Astrocyte (in vitro differentiated cells and primary cell): ENCODE measurements around the gene KIF5A. TPM values are rescaled to one million over a fixed set of nuclear protein-coding genes. Genes with fewer than 3 reads are reported as not detected.

Experiments used
- DNase-seq: peaks from one replicate; pipeline ENCODE4 v3.0.0-alpha.2; 2010; ENCODE audit warnings: low read depth
- FAIRE-seq: peaks from 2 replicates; lab custom pipeline; 2011; peaks lifted over from hg19 to GRCh38; lab: Jason Lieb, UNC
- H2AFZ ChIP-seq: 2 replicates; pipeline ENCODE4 v1.6.0; 2012; ENCODE audit warnings: low read depth, low read length, inconsistent platforms
- H3K27ac ChIP-seq: 2 replicates; pipeline ENCODE4 v1.5.1; 2011; ENCODE audit warnings: low read depth, low read length, inconsistent platforms
- H3K27me3 ChIP-seq: 2 replicates; pipeline ENCODE4 v1.6.0; 2011; ENCODE audit warnings: low read length, inconsistent platforms; ENCODE audit not compliant: insufficient read depth
- H3K36me3 ChIP-seq: 2 replicates; pipeline ENCODE4 v1.5.1; 2011; ENCODE audit warnings: low read length, inconsistent platforms; ENCODE audit not compliant: insufficient read depth
- H3K4me1 ChIP-seq: 2 replicates; pipeline ENCODE4 v1.5.1; 2011; ENCODE audit warnings: low read length, inconsistent platforms; ENCODE audit not compliant: insufficient read depth
- H3K4me2 ChIP-seq: 2 replicates; pipeline ENCODE4 v1.6.0; 2012; ENCODE audit warnings: low read length, inconsistent platforms
- H3K4me3 ChIP-seq: 2 replicates; pipeline ENCODE4 v1.5.1; 2011; ENCODE audit warnings: low read depth, mild to moderate bottlenecking, low read length, inconsistent platforms; ENCODE audit not compliant: insufficient read depth
- H3K79me2 ChIP-seq: 2 replicates; pipeline ENCODE4 v1.6.0; 2012; ENCODE audit warnings: mild to moderate bottlenecking, low read length, inconsistent platforms; ENCODE audit not compliant: insufficient read depth
- H3K9ac ChIP-seq: 2 replicates; pipeline ENCODE4 v1.6.0; 2012; ENCODE audit warnings: mild to moderate bottlenecking, low read length, inconsistent platforms
- H3K9me3 ChIP-seq: 2 replicates; pipeline ENCODE4 v1.5.1; 2012; ENCODE audit warnings: low read depth, mild to moderate bottlenecking, low read length, inconsistent platforms; ENCODE audit not compliant: insufficient read depth
- H4K20me1 ChIP-seq: 2 replicates; pipeline ENCODE4 v1.6.0; 2012; ENCODE audit warnings: low read length, inconsistent platforms; ENCODE audit not compliant: insufficient read depth
- H3K27ac Mint-ChIP-seq: one replicate; pipeline ENCODE4 v1.8.0; 2021; ENCODE audit warnings: mild to moderate bottlenecking, mixed read lengths; ENCODE audit not compliant: unreplicated experiment
- H3K27me3 Mint-ChIP-seq: one replicate; pipeline ENCODE4 v1.8.0; 2021; ENCODE audit warnings: low read depth, mixed read lengths; ENCODE audit not compliant: unreplicated experiment
- H3K36me3 Mint-ChIP-seq: one replicate; pipeline ENCODE4 v1.8.0; 2021; ENCODE audit warnings: low read depth, mixed read lengths; ENCODE audit not compliant: unreplicated experiment
- H3K4me1 Mint-ChIP-seq: one replicate; pipeline ENCODE4 v1.8.0; 2021; ENCODE audit warnings: low read depth, mixed read lengths; ENCODE audit not compliant: unreplicated experiment
- H3K4me3 Mint-ChIP-seq: one replicate; pipeline ENCODE4 v1.8.0; 2021; ENCODE audit warnings: mild to moderate bottlenecking, moderate library complexity, mixed read lengths; ENCODE audit not compliant: unreplicated experiment
- H3K9me3 Mint-ChIP-seq: one replicate; pipeline ENCODE4 v1.8.0; 2021; ENCODE audit warnings: mild to moderate bottlenecking, mixed read lengths; ENCODE audit not compliant: unreplicated experiment
- EZH2 ChIP-seq: IDR thresholded peaks from 2 replicates; pipeline ENCODE4 v1.6.1; 2012; ENCODE audit warnings: mild to moderate bottlenecking, low read length, inconsistent platforms; ENCODE audit not compliant: insufficient read depth
- total RNA-seq: library from RNA; stranded (reverse); gene quantifications from 2 replicates; pipeline ENCODE4 v1.2.1, GENCODE V29; 2021
- TF ChIP-seq, protein P1 (sequence below): IDR thresholded peaks from 2 replicates; pipeline ENCODE4 v1.5.1; 2011; ENCODE audit warnings: low read depth, mild to moderate bottlenecking, inconsistent platforms, low read length, moderate library complexity; ENCODE audit not compliant: insufficient read depth

The KIF5A gene
- total RNA-seq, 1 donor from 2014 or later: 7.2 TPM

DNA sequence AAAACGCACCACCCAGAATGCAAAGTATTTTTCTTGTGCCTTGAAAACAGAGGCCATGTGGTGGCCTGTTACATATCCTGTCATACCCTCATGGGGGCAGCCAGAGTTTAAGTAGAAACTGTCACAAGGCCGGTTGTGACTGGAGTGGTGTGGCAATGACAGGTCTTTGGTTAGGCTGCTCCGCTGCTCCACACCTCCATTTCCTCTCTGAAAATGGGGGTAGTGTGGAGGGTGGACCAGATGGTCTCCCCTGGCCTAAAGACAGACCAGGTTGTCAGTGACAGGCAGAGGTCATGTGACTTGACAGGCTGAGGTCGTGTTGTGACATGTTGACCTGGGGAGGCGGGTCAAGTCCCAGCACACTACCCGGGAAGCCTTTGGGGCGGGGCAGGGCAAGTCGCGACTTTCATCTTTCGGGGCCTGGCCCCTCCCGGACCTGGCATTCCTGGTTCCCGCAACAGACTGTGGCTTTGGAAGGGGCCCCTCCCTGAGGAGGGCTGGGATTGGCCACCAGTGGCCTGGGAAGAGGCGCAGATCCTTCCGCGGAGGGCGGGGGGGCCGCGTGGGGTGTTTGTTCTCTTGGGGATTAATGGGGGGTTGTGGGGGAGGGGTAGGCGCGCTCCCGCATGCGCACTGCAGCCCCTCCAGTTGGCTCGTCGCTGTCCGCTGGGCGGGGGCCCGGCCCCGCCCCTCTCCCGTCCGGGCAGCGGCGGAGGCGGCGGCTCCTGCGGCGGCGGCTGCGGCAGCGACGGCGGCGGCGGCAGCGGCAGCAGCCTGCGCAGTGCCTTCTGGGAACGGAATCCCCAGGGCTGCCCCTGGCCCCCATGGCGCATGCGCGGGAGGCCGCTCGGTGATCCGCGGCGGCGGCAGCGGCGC is 27.6 kb upstream of the KIF5A start, which contains the start of gene MBD6:
Gene MBD6, plus strand, starts transcription at position 814 of the 876 bp plus-strand sequence. CDS start 1,480 bp downstream, outside the sequence.
- no peak for TF ChIP-seq EZH2
- TF ChIP-seq, protein P1, sequence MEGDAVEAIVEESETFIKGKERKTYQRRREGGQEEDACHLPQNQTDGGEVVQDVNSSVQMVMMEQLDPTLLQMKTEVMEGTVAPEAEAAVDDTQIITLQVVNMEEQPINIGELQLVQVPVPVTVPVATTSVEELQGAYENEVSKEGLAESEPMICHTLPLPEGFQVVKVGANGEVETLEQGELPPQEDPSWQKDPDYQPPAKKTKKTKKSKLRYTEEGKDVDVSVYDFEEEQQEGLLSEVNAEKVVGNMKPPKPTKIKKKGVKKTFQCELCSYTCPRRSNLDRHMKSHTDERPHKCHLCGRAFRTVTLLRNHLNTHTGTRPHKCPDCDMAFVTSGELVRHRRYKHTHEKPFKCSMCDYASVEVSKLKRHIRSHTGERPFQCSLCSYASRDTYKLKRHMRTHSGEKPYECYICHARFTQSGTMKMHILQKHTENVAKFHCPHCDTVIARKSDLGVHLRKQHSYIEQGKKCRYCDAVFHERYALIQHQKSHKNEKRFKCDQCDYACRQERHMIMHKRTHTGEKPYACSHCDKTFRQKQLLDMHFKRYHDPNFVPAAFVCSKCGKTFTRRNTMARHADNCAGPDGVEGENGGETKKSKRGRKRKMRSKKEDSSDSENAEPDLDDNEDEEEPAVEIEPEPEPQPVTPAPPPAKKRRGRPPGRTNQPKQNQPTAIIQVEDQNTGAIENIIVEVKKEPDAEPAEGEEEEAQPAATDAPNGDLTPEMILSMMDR: no peak
- no peak for FAIRE-seq
- peaks cover 41% of the 10 kb centered on the region for H3K4me1 Mint-ChIP-seq
- peak; percentile 86 for DNase-seq
- peaks cover 60% of the 10 kb centered on the region for H3K79me2 ChIP-seq
- peak within 1 kb of the TSS; percentile 78 for H3K4me3 ChIP-seq
- peak within 1 kb of the TSS; percentile 47 for H2AFZ ChIP-seq
- H3K4me3 Mint-ChIP-seq: peak within 1 kb of the TSS; percentile 93
- no peaks in the 10 kb centered on the region for H3K27me3 Mint-ChIP-seq
- H3K4me2 ChIP-seq: peak within 1 kb of the TSS; percentile 95
- peaks cover 12% of the 10 kb centered on the region for H3K36me3 ChIP-seq
- peaks cover 52% of the 10 kb centered on the region for H3K4me1 ChIP-seq
- peaks cover 71% of the 10 kb centered on the region for H4K20me1 ChIP-seq
- H3K27me3 ChIP-seq: no peaks in the 10 kb centered on the region
- H3K9me3 Mint-ChIP-seq: no peaks in the 10 kb centered on the region
- H3K27ac ChIP-seq: peak within 1 kb of the TSS; percentile 91
- no peaks in the 10 kb centered on the region for H3K9me3 ChIP-seq
- H3K36me3 Mint-ChIP-seq: peaks cover 17% of the 10 kb centered on the region
- H3K27ac Mint-ChIP-seq: peak within 1 kb of the TSS; percentile 99
- peak within 1 kb of the TSS; percentile 85 for H3K9ac ChIP-seq

DNA sequence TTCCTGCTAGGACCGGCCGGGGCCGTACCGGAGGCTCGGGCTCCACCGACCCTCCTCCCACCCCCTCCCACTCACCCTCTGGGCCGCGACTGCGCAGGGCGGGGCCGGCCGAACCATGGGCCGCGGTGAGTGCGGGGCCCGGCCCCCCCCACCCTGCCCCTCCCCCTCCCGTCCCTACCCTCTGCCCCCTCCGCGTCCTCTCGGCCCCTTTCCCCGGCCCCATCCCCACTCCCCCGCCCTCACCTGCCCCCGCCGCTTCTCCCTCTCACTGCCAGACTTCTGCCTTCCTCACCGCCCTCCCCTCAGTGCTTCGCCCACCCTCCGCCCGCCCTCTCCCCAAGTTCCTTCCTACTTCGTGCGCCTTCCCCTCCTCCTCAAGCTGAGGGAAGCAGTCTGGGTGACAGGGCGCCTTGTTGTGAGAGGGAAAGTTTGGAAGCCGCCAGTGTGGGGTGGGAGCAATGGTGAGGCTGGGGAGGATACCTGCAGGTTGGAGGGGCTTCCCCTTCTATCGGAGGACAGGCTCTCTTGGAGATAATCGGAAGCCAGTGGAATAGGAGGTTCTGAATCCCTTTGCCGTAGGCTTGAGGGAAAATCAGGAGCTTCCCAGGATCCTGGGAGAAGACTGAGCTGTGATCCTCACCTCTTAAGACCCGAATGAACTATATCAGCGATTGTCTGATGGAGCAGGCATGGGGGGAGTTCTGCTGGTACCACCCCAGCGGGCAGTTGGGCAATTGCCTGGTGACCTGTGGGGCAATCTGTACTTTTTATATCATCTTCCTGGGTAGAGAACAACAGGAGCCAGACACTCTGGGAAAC is 26.7 kb upstream of the KIF5A start:
- H2AFZ ChIP-seq: no peak overlapping the region
- H3K4me3 Mint-ChIP-seq: peak overlapping the region; percentile 93
- no peak for FAIRE-seq
- TF ChIP-seq, protein P1: no peak
- no peak for TF ChIP-seq EZH2
- H3K4me2 ChIP-seq: peak overlapping the region; percentile 95
- peak overlapping the region; percentile 94 for H3K27ac Mint-ChIP-seq
- H3K27me3 ChIP-seq: no peaks in the 10 kb centered on the region
- H4K20me1 ChIP-seq: peaks cover 62% of the 10 kb centered on the region
- no peaks in the 10 kb centered on the region for H3K9me3 ChIP-seq
- peak overlapping the region; percentile 76 for H3K27ac ChIP-seq
- peaks cover 53% of the 10 kb centered on the region for H3K79me2 ChIP-seq
- peaks cover 13% of the 10 kb centered on the region for H3K36me3 ChIP-seq
- peaks cover 38% of the 10 kb centered on the region for H3K4me1 Mint-ChIP-seq
- no peaks in the 10 kb centered on the region for H3K9me3 Mint-ChIP-seq
- peaks cover 14% of the 10 kb centered on the region for H3K36me3 Mint-ChIP-seq
- H3K4me1 ChIP-seq: peaks cover 44% of the 10 kb centered on the region
- H3K27me3 Mint-ChIP-seq: no peaks in the 10 kb centered on the region
- DNase-seq: peak; percentile 41
- H3K9ac ChIP-seq: peak overlapping the region; percentile 82
- peak overlapping the region; percentile 78 for H3K4me3 ChIP-seq
